GM12878 (cell line): ENCODE data around the gene LSR. TPM values are rescaled to one million over a fixed set of nuclear protein-coding genes. Genes with fewer than 3 reads are reported as not detected.

ENCODE experiments used
- ATAC-seq: fragments of 200-7000 bp; cut with Tn5 transposase; 3 replicates; pipeline ENCODE4 v1.9.1; 2020; ENCODE audit warnings: mild to moderate bottlenecking, moderate library complexity
- BruUV-seq: library from RNA; stranded (reverse); fragments of 400-500 nt; replicated peaks from 2 replicates; lab custom pipeline; 2021; lab: Mats Ljungman, UMichigan
- CTCF ChIA-PET: fragments of 300-600 bp; sonication (Branson Sonifier 250); formaldehyde crosslinking; extraction: SDS; loops from one replicate; lab custom pipeline; 2021; ENCODE audit warnings: inconsistent platforms; lab: Yijun Ruan, JAX
- POLR2A ChIA-PET: fragments of 350-600 bp; formaldehyde crosslinking; extraction: SDS; loops from one replicate; lab custom pipeline; 2021; ENCODE audit warnings: inconsistent platforms; lab: Charles Lee
- RAD21 ChIA-PET: fragments of 300-600 bp; sonication (Branson Sonifier 250); formaldehyde crosslinking; loops from one replicate; lab custom pipeline; 2023; ENCODE audit warnings: antibody characterized with exemption; ENCODE audit not compliant: unreplicated experiment; lab: Charles Lee
- SMC1A ChIA-PET: fragments of 300-600 bp; sonication (Branson Sonifier 250); formaldehyde crosslinking; loops from one replicate; lab custom pipeline; 2023; ENCODE audit not compliant: unreplicated experiment, uncharacterized antibody; lab: Charles Lee
- DNase-seq: peaks from one replicate; pipeline ENCODE4 v3.0.0-alpha.2; 2011; ENCODE audit warnings: low read depth, low spot score
- FAIRE-seq: peaks from 3 replicates; lab custom pipeline; 2011; peaks lifted over from hg19 to GRCh38; lab: Jason Lieb, UNC
- H2AFZ ChIP-seq: 2 replicates; pipeline ENCODE4 v1.6.0; 2011; ENCODE audit warnings: low read depth, low read length, control low read depth; ENCODE audit not compliant: control insufficient read depth
- H3K27ac ChIP-seq: 2 replicates; pipeline ENCODE4 v1.5.1; 2011; ENCODE audit warnings: control low read depth; ENCODE audit not compliant: control insufficient read depth, insufficient read depth
- H3K27me3 ChIP-seq, 2 experiments: replicated peaks in 1 of 2; 2 replicates each; pipeline versions ENCODE4 v1.6.0 to v1.6.1; 2011; ENCODE audit warnings: low read length in 1 of 2; ENCODE audit not compliant: control insufficient read depth in 2 of 2, insufficient read depth in 2 of 2
- H3K36me3 ChIP-seq, 2 experiments: 2 replicates each; pipeline ENCODE4 v1.5.1; 2011; ENCODE audit warnings: low read length in 1 of 2; ENCODE audit not compliant: control insufficient read depth in 2 of 2, insufficient read depth in 2 of 2
- H3K4me1 ChIP-seq: 2 replicates; pipeline ENCODE4 v1.6.1; 2011; ENCODE audit warnings: mild to moderate bottlenecking, low read length, moderate library complexity, mixed read lengths; ENCODE audit not compliant: control insufficient read depth, insufficient read depth
- H3K4me2 ChIP-seq: 2 replicates; pipeline ENCODE4 v1.6.0; 2011; ENCODE audit warnings: control low read depth; ENCODE audit not compliant: control insufficient read depth, insufficient read depth
- H3K4me3 ChIP-seq: fragments of 200-600 bp; sonication (generic); 2 replicates; pipeline ENCODE4 v1.5.1; 2016
- H3K79me2 ChIP-seq: 2 replicates; pipeline ENCODE4 v1.6.0; 2011; ENCODE audit warnings: low read length; ENCODE audit not compliant: control insufficient read depth, insufficient read depth
- H3K9ac ChIP-seq: 2 replicates; pipeline ENCODE4 v1.8.0; 2011; ENCODE audit warnings: low read length, control low read depth, mixed read lengths; ENCODE audit not compliant: control insufficient read depth, insufficient read depth
- H3K9me3 ChIP-seq: replicated peaks from 3 replicates; pipeline ENCODE4 v1.5.1; 2011; ENCODE audit warnings: mild to moderate bottlenecking, low read length; ENCODE audit not compliant: control insufficient read depth, insufficient read depth
- H4K20me1 ChIP-seq: 2 replicates; pipeline ENCODE4 v1.6.0; 2011; ENCODE audit not compliant: control insufficient read depth, insufficient read depth
- CBX3 ChIP-seq: fragments of 200-600 bp; sonication (generic); IDR thresholded peaks from 2 replicates; pipeline ENCODE4 v1.6.1; 2016; ENCODE audit warnings: low read depth, borderline replicate concordance
- CEBPZ ChIP-seq: fragments of 150-350 bp; IDR thresholded peaks from 2 replicates; pipeline ENCODE4 v1.6.1; 2016; ENCODE audit warnings: low read depth, low read length
- ETV6 ChIP-seq, 2 experiments: fragments of 450-650 bp in 1 of 2; IDR thresholded peaks in 1 of 2; conservative IDR thresholded peaks in 1 of 2; 2 replicates each; pipeline ENCODE4 v1.6.1; 2014; ENCODE audit warnings: antibody characterized with exemption in 1 of 2, borderline replicate concordance in 1 of 2, low read depth in 1 of 2, mild to moderate bottlenecking in 1 of 2, moderate library complexity in 1 of 2
- IRF5 ChIP-seq: fragments of 450-650 bp; IDR thresholded peaks from 2 replicates; pipeline ENCODE4 v1.6.1; 2017; ENCODE audit warnings: borderline replicate concordance
- MYC ChIP-seq: IDR thresholded peaks from 2 replicates; pipeline ENCODE4 v1.6.1; 2011; ENCODE audit warnings: mild to moderate bottlenecking, low read length, moderate library complexity, inconsistent platforms; ENCODE audit not compliant: insufficient read depth, insufficient replicate concordance, insufficient read length, severe bottlenecking
- PAX5 ChIP-seq: IDR thresholded peaks from 2 replicates; pipeline ENCODE4 v1.6.1; 2011; ENCODE audit warnings: low read depth, low read length, borderline replicate concordance
- RCOR1 ChIP-seq: conservative IDR thresholded peaks from 2 replicates; pipeline ENCODE4 v1.6.1; 2012; ENCODE audit warnings: low read depth, low read length, improper control_type of control experiment
- SIN3A ChIP-seq: IDR thresholded peaks from 2 replicates; pipeline ENCODE4 v1.6.1; 2012; ENCODE audit warnings: low read depth, low read length, improper control_type of control experiment
- USF1 ChIP-seq: IDR thresholded peaks from 2 replicates; pipeline ENCODE4 v1.6.1; 2011; ENCODE audit warnings: borderline replicate concordance, low read depth, mild to moderate bottlenecking, moderate library complexity, mixed read lengths, low read length; ENCODE audit not compliant: insufficient read depth; ENCODE audit errors: extremely low read length
- ZBTB33 ChIP-seq: fragments of 450-650 bp; IDR thresholded peaks from 2 replicates; pipeline ENCODE4 v1.6.1; 2017; ENCODE audit warnings: mild to moderate bottlenecking
- WGBS: methylation state at CpG from one replicate; pipeline ENCODE4 v1.1.6; 2016; ENCODE audit warnings: low lambda C conversion rate; ENCODE audit not compliant: insufficient replicate concordance, insufficient coverage; ENCODE audit errors: missing lambda C conversion rate; 5-methylcytosine and 5-hydroxymethylcytosine counted together
- in situ Hi-C: fragments of 300-500 bp; cut with MboI; formaldehyde crosslinking; loops from 9 replicates; pipeline ENCODE4 v1.14.3; 2018; ENCODE audit warnings: mixed read lengths
- intact Hi-C: fragments of 100-400 bp; cut with micrococcal nuclease; formaldehyde crosslinking; loops from one replicate; pipeline ENCODE4 v1.14.2; 2022; ENCODE audit not compliant: unreplicated experiment
- polyA plus RNA-seq, 11 experiments: library from polyadenylated mRNA; depleted of rRNA in 4 of 11; unstranded in 6 of 11; stranded (reverse) in 5 of 11; fragments of >200 nt; fragmentation: Nextera tagmentation in 4 of 11; fragmentation: Illumina TruSeq in 1 of 11; extraction: Ambion mirVana in 4 of 11; extraction: Trizol in 1 of 11; gene quantifications; 1 replicate in 1 of 11; 2 replicates in 10 of 11; pipeline versions ENCODE4 v1.2.1 to v1.2.3, GENCODE V29; 2011 to 2016; ENCODE audit warnings: inconsistent platforms in 2 of 11, missing spikeins in 2 of 11, low read depth in 1 of 11
- total RNA-seq, 4 experiments: library from RNA; depleted of rRNA in 3 of 4; stranded (reverse); fragments of >200 nt in 3 of 4; fragmentation: Illumina TruSeq in 1 of 4; extraction: Trizol in 1 of 4; gene quantifications; 2 replicates each; pipeline versions ENCODE4 v1.2.1 to v1.2.3, GENCODE V29; 2013 to 2021

Gene LSR
- total and polyA plus RNA-seq, 10 of the 15 experiments (the other 5 are each of a cell fraction or from before 2014, with no cell fraction given): 0.26 to 53.9 (median 26.3) TPM

GRCh38 chr19:35254341-35255297 lies 5.8 kb downstream of the LSR start:
- intact Hi-C loops: no loop called here
- peaks cover 8% of the 10 kb centered on the region for H3K79me2 ChIP-seq
- FAIRE-seq: no peak
- H3K9me3 ChIP-seq: no peaks in the 10 kb centered on the region
- no peak for DNase-seq
- H3K9ac ChIP-seq: no peak overlapping the region
- H3K27me3 ChIP-seq: no peaks in the 10 kb centered on the region
- H3K36me3 ChIP-seq: peaks cover 4 to 7% of the 10 kb centered on the region in 2 experiments; a peak in 3 of 4 replicates
- ChIA-PET CTCF (interaction anchor here (0.5 kb wide), 1 partner anchor 100 kb away, joined by 3 read pairs; no protein-coding TSS in a partner anchor), SMC1A (interaction anchor here (0.7 to 1.6 kb wide), 4 partner anchors 10 to 119 kb away, joined by 3 to 4 read pairs (median 3); no protein-coding TSS in a partner anchor), RAD21 (interaction anchor here (1.7 kb wide), 1 partner anchor 113 kb away, joined by 3 read pairs; no protein-coding TSS in a partner anchor), POLR2A (interaction anchor here (0.9 kb wide), 1 partner anchor 13 kb away, joined by 3 read pairs; no protein-coding TSS in a partner anchor)
- H3K4me3 ChIP-seq: no peak overlapping the region
- in situ Hi-C loops: no loop called here
- no peaks in the 10 kb centered on the region for H3K4me1 ChIP-seq
- no peak for ATAC-seq
- WGBS: 89% methylated on average over 17 of the region's 17 CpGs
- H3K4me2 ChIP-seq: no peak overlapping the region
- BruUV-seq: no TSS peak
- no peak overlapping the region for H3K27ac ChIP-seq
- H4K20me1 ChIP-seq: no peaks in the 10 kb centered on the region
- H2AFZ ChIP-seq: no peak overlapping the region
- TF ChIP-seq SIN3A (no peak), CBX3 (no peak), ZBTB33 (no peak), PAX5 (no peak), USF1 (no peak), CEBPZ (no peak), MYC (no peak), RCOR1 (no peak), IRF5 (no peak), ETV6 (conservative IDR thresholded peaks at IDR 0.05 in 1 of 2, IDR thresholded peaks at IDR 0.05 in 1 of 2; ENCODE audit: borderline replicate concordance in 1 of 2, low read depth in 1 of 2) (no peak)
